Karpas-422 (cell line): ENCODE results near the gene AFAP1L2. TPM values are rescaled to one million over a fixed set of nuclear protein-coding genes. Genes with fewer than 3 reads are reported as not detected.

Source experiments
- DNase-seq: peaks from one replicate; pipeline ENCODE4 v3.0.0-alpha.2; 2015
- H2AFZ ChIP-seq: fragments of 200-600 bp; sonication (generic); 2 replicates; pipeline ENCODE4 v1.6.1; 2014; ENCODE audit warnings: antibody characterized with exemption, low read length, mixed read lengths
- H3K27ac ChIP-seq: fragments of 200-600 bp; sonication (generic); 2 replicates; pipeline ENCODE4 v1.5.1; 2014; ENCODE audit warnings: mild to moderate bottlenecking, low read length, moderate library complexity
- H3K27me3 ChIP-seq: fragments of 200-600 bp; sonication (generic); 2 replicates; pipeline ENCODE4 v1.6.1; 2014; ENCODE audit warnings: low read length, mixed read lengths
- H3K36me3 ChIP-seq: fragments of 200-600 bp; sonication (generic); 2 replicates; pipeline ENCODE4 v1.6.1; 2014; ENCODE audit warnings: low read length, mixed read lengths; ENCODE audit not compliant: insufficient read depth
- H3K4me1 ChIP-seq: fragments of 200-600 bp; sonication (generic); 2 replicates; pipeline ENCODE4 v1.6.1; 2014; ENCODE audit warnings: mild to moderate bottlenecking, low read length, mixed read lengths
- H3K4me2 ChIP-seq: fragments of 200-600 bp; sonication (generic); 2 replicates; pipeline ENCODE4 v1.6.1; 2014; ENCODE audit warnings: low read length, low read depth, mild to moderate bottlenecking; ENCODE audit not compliant: poor library complexity, severe bottlenecking
- H3K4me3 ChIP-seq: fragments of 200-600 bp; sonication (generic); 2 replicates; pipeline ENCODE4 v1.5.1; 2014; ENCODE audit warnings: mild to moderate bottlenecking, antibody characterized with exemption, low read length, mixed read lengths
- H3K79me2 ChIP-seq: fragments of 200-600 bp; sonication (generic); 2 replicates; pipeline ENCODE4 v1.6.1; 2014; ENCODE audit warnings: mild to moderate bottlenecking, low read length, mixed read lengths
- H3K9ac ChIP-seq: fragments of 200-600 bp; sonication (generic); 2 replicates; pipeline ENCODE4 v1.6.0; 2014; ENCODE audit warnings: low read length
- H3K9me2 ChIP-seq: fragments of 200-600 bp; sonication (generic), shearing (Covaris generic); replicated peaks from 2 replicates; pipeline ENCODE4 v1.6.0; 2014; ENCODE audit warnings: mild to moderate bottlenecking, low read length, moderate library complexity; ENCODE audit not compliant: insufficient read depth
- H3K9me3 ChIP-seq: fragments of 300-700, 200-600 bp; sonication (generic); 2 replicates; pipeline ENCODE4 v1.6.1; 2014; ENCODE audit warnings: low read length, mixed read lengths
- H4K20me1 ChIP-seq: fragments of 200-600 bp; sonication (generic); 2 replicates; pipeline ENCODE4 v1.6.1; 2014; ENCODE audit warnings: mild to moderate bottlenecking, antibody characterized with exemption, low read length, low read depth; ENCODE audit not compliant: insufficient read depth
- small RNA-seq: library from RNA; depleted of rRNA; stranded (forward); fragments of <200 nt; gene quantifications from one replicate; pipeline ENCODE3, GENCODE V24; 2014
- total RNA-seq: library from RNA; depleted of rRNA; stranded (reverse); fragments of >200 nt; shearing (Covaris generic); gene quantifications from 2 replicates; pipeline ENCODE4 v1.2.3, GENCODE V29; 2014; ENCODE audit warnings: low replicate concordance; rRNA removed

AFAP1L2 gene
- total RNA-seq, 1 experiment from 2014 or later, result 2.0 TPM

DNA sequence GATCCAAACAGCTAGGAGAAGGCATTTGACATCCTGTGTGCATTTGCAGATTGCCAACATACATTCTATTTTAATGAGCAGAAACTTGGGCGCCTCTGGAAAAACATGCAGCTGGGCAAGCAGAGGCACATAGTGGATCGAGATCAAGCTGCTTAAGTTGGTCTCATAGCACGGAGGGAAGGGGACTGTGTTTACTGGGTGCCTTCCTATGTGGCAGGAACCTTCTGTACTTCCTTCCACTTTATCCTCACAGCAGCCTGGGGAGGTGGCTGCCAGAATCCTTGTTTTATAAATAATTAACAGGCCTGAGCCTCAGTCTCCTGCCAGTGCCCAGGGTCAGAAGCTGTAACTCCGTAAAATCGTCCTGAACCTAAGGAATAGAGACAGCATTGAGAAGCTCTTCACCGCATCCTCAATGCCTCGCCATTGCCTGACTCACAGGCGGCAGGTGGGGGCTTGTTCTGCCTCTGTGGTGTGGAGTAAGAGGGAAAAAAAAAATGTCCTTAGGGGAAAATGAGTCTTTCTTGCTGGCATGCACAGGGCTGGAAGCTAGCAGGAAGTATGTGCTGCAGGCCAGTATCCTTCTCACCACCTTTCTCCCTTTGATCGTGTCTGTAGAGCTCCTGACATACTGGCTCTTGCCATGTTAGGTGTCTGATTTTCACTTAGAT is 159.0 kb downstream of the AFAP1L2 start:
- H3K9me2 ChIP-seq, result no peaks in the 10 kb centered on the region
- H3K4me2 ChIP-seq, result no peak overlapping the region
- no peaks in the 10 kb centered on the region for H3K27me3 ChIP-seq
- no peak overlapping the region for H3K4me3 ChIP-seq
- no peaks in the 10 kb centered on the region for H3K9me3 ChIP-seq
- H3K27ac ChIP-seq, result no peak overlapping the region
- no peak for DNase-seq
- H3K36me3 ChIP-seq, result no peaks in the 10 kb centered on the region
- H4K20me1 ChIP-seq, result no peaks in the 10 kb centered on the region
- no peak overlapping the region for H3K9ac ChIP-seq
- H3K4me1 ChIP-seq, result no peaks in the 10 kb centered on the region
- no peak overlapping the region for H2AFZ ChIP-seq
- H3K79me2 ChIP-seq, result no peaks in the 10 kb centered on the region

Small RNAs within 50 kb of the gene (small RNA-seq; reads per million reads assigned to genes)
- gene RN7SL384P, result not detected

Other genes with a start within 250 kb of the AFAP1L2 start
- gene CCDC186, start 230.3 kb downstream of the AFAP1L2 start, total RNA-seq, result 14.6 and 24.2 TPM in 2 replicates
- not detected in 2 replicates for gene TDRD1, start 225.1 kb downstream of the AFAP1L2 start, total RNA-seq
- not detected in 2 replicates for gene VWA2, start 165.2 kb downstream of the AFAP1L2 start, total RNA-seq